Mucosa of rectum (tissue), 2 donors: ENCODE measurements around the gene COA5.
A peak's percentile ranks its signal among the peaks of the same experiment; 100 is the strongest.
"Not testable (repeated sequence)": the region's sequence is repeated elsewhere in the genome, so short reads cannot be mapped to it uniquely, and the experiment has no call there.

Source experiments
- H3K27ac ChIP-seq, 2 donors: one replicate each; pipeline ENCODE4 v1.7.0; 2013; ENCODE audit warnings: inconsistent platforms in 2 of 2, low read depth in 2 of 2, low read length in 2 of 2
- H3K27me3 ChIP-seq, 2 donors: one replicate each; pipeline ENCODE4 v1.7.0; 2013; ENCODE audit warnings: low read length in 2 of 2; ENCODE audit not compliant: control insufficient read depth in 2 of 2, insufficient read depth in 2 of 2
- H3K36me3 ChIP-seq, 2 donors: one replicate each; pipeline ENCODE4 v1.7.0; 2013; ENCODE audit warnings: low read length in 2 of 2; ENCODE audit not compliant: control insufficient read depth in 2 of 2, insufficient read depth in 2 of 2
- H3K4me1 ChIP-seq, 2 donors: one replicate each; pipeline ENCODE4 v1.7.0; 2013; ENCODE audit warnings: low read length in 2 of 2, mild to moderate bottlenecking in 1 of 2; ENCODE audit not compliant: control insufficient read depth in 2 of 2, insufficient read depth in 2 of 2
- H3K4me3 ChIP-seq, 2 donors: one replicate each; pipeline ENCODE4 v1.7.0; 2013; ENCODE audit warnings: low read length in 2 of 2
- H3K9ac ChIP-seq, 2 donors: one replicate each; pipeline ENCODE4 v1.7.0; 2013; ENCODE audit warnings: low read length in 2 of 2, low read depth in 1 of 2, mild to moderate bottlenecking in 1 of 2
- H3K9me3 ChIP-seq, 2 donors: one replicate each; pipeline ENCODE4 v1.7.0; 2013; ENCODE audit warnings: low read length in 2 of 2; ENCODE audit not compliant: control insufficient read depth in 2 of 2
- donor health status: healthy.
- donor health status: Normal muscosa, but diverticular disease.

The COA5 gene

GRCh38 chr2:98607104-98607503 lies 1.2 kb downstream of the COA5 start:
- H3K36me3 ChIP-seq, result peaks cover 14 to 20% of the 10 kb centered on the region in 2 donors
- no peak overlapping the region for H3K27ac ChIP-seq
- peak overlapping the region in 1 of 2 donors; percentile 97 for H3K9ac ChIP-seq
- H3K4me1 ChIP-seq, result peaks cover 14 to 32% of the 10 kb centered on the region in 2 donors
- peak overlapping the region; percentile 92 to 93 for H3K4me3 ChIP-seq
- H3K9me3 ChIP-seq, result no peaks in the 10 kb centered on the region
- H3K27me3 ChIP-seq, result no peaks in the 10 kb centered on the region

GRCh38 chr2:98606431-98606830 lies 1.9 kb downstream of the COA5 start:
- no peaks in the 10 kb centered on the region for H3K9me3 ChIP-seq
- no peak overlapping the region for H3K27ac ChIP-seq
- H3K27me3 ChIP-seq, result no peaks in the 10 kb centered on the region
- peaks cover 14 to 32% of the 10 kb centered on the region in 2 donors for H3K4me1 ChIP-seq
- H3K9ac ChIP-seq, result no peak overlapping the region
- H3K4me3 ChIP-seq, result no peak overlapping the region
- H3K36me3 ChIP-seq, result peaks cover 14 to 25% of the 10 kb centered on the region in 2 donors

GRCh38 chr2:98605076-98605475 lies 3.2 kb downstream of the COA5 start:
- Histone ChIP-seq H3K36me3 (peaks cover 14 to 23% of the 10 kb centered on the region in 2 donors), H3K4me1 (peaks cover 12 to 20% of the 10 kb centered on the region in 2 donors), H3K9ac (no peak overlapping the region), H3K27ac (no peak overlapping the region), H3K9me3 (no peaks in the 10 kb centered on the region), H3K27me3 (no peaks in the 10 kb centered on the region), H3K4me3 (no peak overlapping the region)

GRCh38 chr2:98604547-98604946 lies 3.8 kb downstream of the COA5 start:
- H3K27me3 ChIP-seq, result no peaks in the 10 kb centered on the region
- no peak overlapping the region for H3K9ac ChIP-seq
- H3K4me1 ChIP-seq, result peaks cover 12 to 15% of the 10 kb centered on the region in 2 donors
- H3K36me3 ChIP-seq, result peaks cover 19 to 28% of the 10 kb centered on the region in 2 donors
- H3K27ac ChIP-seq, result no peak overlapping the region
- no peak overlapping the region for H3K4me3 ChIP-seq
- H3K9me3 ChIP-seq, result no peaks in the 10 kb centered on the region

GRCh38 chr2:98601532-98602132 lies 6.7 kb downstream of the COA5 start:
- Histone ChIP-seq H3K36me3 (peaks cover 28 to 29% of the 10 kb centered on the region in 2 donors), H3K9ac (no peak overlapping the region), H3K4me1 (peaks cover under 1 to 4% of the 10 kb centered on the region in 2 donors), H3K9me3 (no peaks in the 10 kb centered on the region), H3K27me3 (no peaks in the 10 kb centered on the region), H3K4me3 (no peak overlapping the region), H3K27ac (no peak overlapping the region)

GRCh38 chr2:98598781-98599428 lies 9.4 kb downstream of the COA5 start:
- Histone ChIP-seq H3K27ac (no peak overlapping the region), H3K36me3 (peaks cover 28 to 29% of the 10 kb centered on the region in 2 donors)

GRCh38 chr2:98594665-98595064 lies 13.6 kb downstream of the COA5 start:
- not testable (repeated sequence) for H3K4me1 ChIP-seq, H3K9ac ChIP-seq, H3K4me3 ChIP-seq, H3K27me3 ChIP-seq, H3K27ac ChIP-seq, H3K9me3 ChIP-seq
- H3K36me3 ChIP-seq, result peaks cover 18 to 24% of the 10 kb centered on the region in 2 donors

More at GRCh38 chr2:98598781-98599428, 9.4 kb downstream of the COA5 start:
- Histone ChIP-seq H3K4me3 (no peak overlapping the region), H3K9me3 (no peaks in the 10 kb centered on the region), H3K9ac (no peak overlapping the region), H3K27me3 (no peaks in the 10 kb centered on the region), H3K4me1 (no peaks in the 10 kb centered on the region)

- Histone ChIP-seq H3K27ac (no peak overlapping the region), H3K36me3 (peaks cover 16 to 21% of the 10 kb centered on the region in 2 donors), H3K9ac (no peak overlapping the region), H3K27me3 (no peaks in the 10 kb centered on the region), H3K4me1 (no peaks in the 10 kb centered on the region), H3K4me3 (no peak overlapping the region), H3K9me3 (no peaks in the 10 kb centered on the region)
Observed at GRCh38 chr2:98592565-98592964, 15.7 kb downstream of the COA5 start.

- Histone ChIP-seq H3K27me3 (no peaks in the 10 kb centered on the region), H3K27ac (no peak overlapping the region), H3K4me1 (peaks cover under 1 to 1% of the 10 kb centered on the region in 2 donors), H3K9me3 (no peaks in the 10 kb centered on the region), H3K36me3 (peaks cover 18 to 20% of the 10 kb centered on the region in 2 donors), H3K4me3 (no peak overlapping the region), H3K9ac (no peak overlapping the region)
Observed at GRCh38 chr2:98589489-98589888, 18.8 kb downstream of the COA5 start.

- Histone ChIP-seq H3K4me3 (no peak overlapping the region), H3K4me1 (peaks cover 4 to 5% of the 10 kb centered on the region in 2 donors), H3K9ac (no peak overlapping the region), H3K36me3 (peaks cover 20% of the 10 kb centered on the region in 2 donors), H3K27me3 (no peaks in the 10 kb centered on the region), H3K27ac (no peak overlapping the region), H3K9me3 (no peaks in the 10 kb centered on the region)
Observed at GRCh38 chr2:98588880-98589431, 19.4 kb downstream of the COA5 start.
